Esophagus muscularis mucosa (tissue), 4 donors: Measurements from ENCODE around the gene SELL. TPM values are rescaled to one million over a fixed set of nuclear protein-coding genes. Genes with fewer than 3 reads are reported as not detected.

Source experiments
- DNase-seq: peaks from one replicate; pipeline ENCODE4 v3.0.0-alpha.2; 2017; ENCODE audit errors: extremely low spot score
- H3K27ac ChIP-seq, 4 donors: fragments of 200-600 bp; sonication (generic); replicated peaks in 1 of 4; 1 replicate in 3 of 4; 2 replicates in 1 of 4; pipeline ENCODE4 v1.5.1; 2016 to 2019; ENCODE audit warnings: mild to moderate bottlenecking in 1 of 4
- H3K27me3 ChIP-seq, 4 donors: fragments of 200-600 bp; sonication (generic); one replicate each; pipeline versions ENCODE4 v1.5.1 to v1.6.0; 2016 to 2019
- H3K36me3 ChIP-seq, 4 donors: fragments of 200-600 bp; sonication (generic); one replicate each; pipeline ENCODE4 v1.5.1; 2016 to 2019
- H3K4me1 ChIP-seq, 4 donors: fragments of 200-600 bp; sonication (generic); one replicate each; pipeline ENCODE4 v1.5.1; 2016 to 2019
- H3K4me3 ChIP-seq, 4 donors: fragments of 200-600 bp; sonication (generic); 1 replicate in 2 of 4; 2 replicates in 2 of 4; pipeline ENCODE4 v1.5.1; 2016 to 2019; ENCODE audit warnings: mild to moderate bottlenecking in 4 of 4, moderate library complexity in 1 of 4
- H3K9me3 ChIP-seq, 4 donors: fragments of 200-600 bp; sonication (generic); 1 replicate in 3 of 4; 2 replicates in 1 of 4; pipeline ENCODE4 v1.5.1; 2016 to 2019
- EP300 ChIP-seq: sonication (generic); formaldehyde crosslinking; IDR thresholded peaks from one replicate; pipeline ENCODE4 v1.6.1; 2017; ENCODE audit warnings: antibody characterized with exemption
- POLR2A ChIP-seq: fragments of 450-650 bp; IDR thresholded peaks from one replicate; pipeline ENCODE4 v1.6.1; 2017; ENCODE audit warnings: antibody characterized with exemption, moderate library complexity, mild to moderate bottlenecking, low read depth
- POLR2AphosphoS5 ChIP-seq, 2 donors: sonication (generic); formaldehyde crosslinking; IDR thresholded peaks; one replicate each; pipeline ENCODE4 v1.6.1; 2017; ENCODE audit warnings: antibody characterized with exemption in 2 of 2
- WGBS: methylation state at CpG from one replicate; pipeline ENCODE4 v1.1.5; 2018; 5-methylcytosine and 5-hydroxymethylcytosine counted together
- intact Hi-C: fragments of 100-400 bp; cut with DNase I; formaldehyde crosslinking; loops from one replicate; pipeline ENCODE4 v1.15.1; 2023
- total RNA-seq, 4 donors: library from RNA; depleted of rRNA; stranded (reverse); fragments of >200 nt; gene quantifications; one replicate each; pipeline versions ENCODE4 v1.1.0 to v1.2.1, GENCODE V29; 2016
- TF ChIP-seq, protein P1 (sequence below), 3 experiments: fragments of 200-600 bp in 2 of 3; fragments of 450-650 bp in 1 of 3; sonication (generic) in 2 of 3; IDR thresholded peaks; one replicate each; pipeline ENCODE4 v1.5.1; 2017 to 2019; ENCODE audit warnings: antibody characterized with exemption in 3 of 3, mild to moderate bottlenecking in 2 of 3, moderate library complexity in 1 of 3

SELL gene
- total RNA-seq, 4 donors from 2014 or later: 0.42 to 11.9 (median 0.86) TPM

DNA sequence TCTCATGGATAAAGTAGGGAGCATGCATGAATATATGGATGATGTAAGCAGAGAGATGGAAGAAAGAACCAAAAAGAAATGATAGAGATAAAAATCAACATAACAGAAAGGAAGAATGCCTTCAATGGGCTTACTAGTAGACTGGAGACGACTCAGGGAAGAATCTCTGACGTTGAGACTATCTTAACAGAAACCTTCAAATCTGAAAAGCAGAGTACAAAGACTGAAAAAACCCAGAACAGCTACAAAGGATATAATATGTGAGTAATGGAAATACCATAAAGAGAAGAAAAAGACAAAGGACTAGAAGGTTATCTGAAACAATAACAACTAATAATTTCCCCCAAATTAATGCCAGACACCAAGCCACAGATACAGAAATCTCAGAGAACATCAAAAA lies 63.2 kb downstream of the SELL start:
- Histone ChIP-seq H3K27ac (no peak overlapping the region), H3K27me3 (no peaks in the 10 kb centered on the region), H3K9me3 (no peaks in the 10 kb centered on the region), H3K4me3 (no peak overlapping the region), H3K4me1 (no peaks in the 10 kb centered on the region), H3K36me3 (no peaks in the 10 kb centered on the region)
- TF ChIP-seq POLR2AphosphoS5 (IDR thresholded peaks at IDR 0.05): no peak
- no peak for TF ChIP-seq POLR2A
- no peak for TF ChIP-seq EP300
- TF ChIP-seq, protein P1, sequence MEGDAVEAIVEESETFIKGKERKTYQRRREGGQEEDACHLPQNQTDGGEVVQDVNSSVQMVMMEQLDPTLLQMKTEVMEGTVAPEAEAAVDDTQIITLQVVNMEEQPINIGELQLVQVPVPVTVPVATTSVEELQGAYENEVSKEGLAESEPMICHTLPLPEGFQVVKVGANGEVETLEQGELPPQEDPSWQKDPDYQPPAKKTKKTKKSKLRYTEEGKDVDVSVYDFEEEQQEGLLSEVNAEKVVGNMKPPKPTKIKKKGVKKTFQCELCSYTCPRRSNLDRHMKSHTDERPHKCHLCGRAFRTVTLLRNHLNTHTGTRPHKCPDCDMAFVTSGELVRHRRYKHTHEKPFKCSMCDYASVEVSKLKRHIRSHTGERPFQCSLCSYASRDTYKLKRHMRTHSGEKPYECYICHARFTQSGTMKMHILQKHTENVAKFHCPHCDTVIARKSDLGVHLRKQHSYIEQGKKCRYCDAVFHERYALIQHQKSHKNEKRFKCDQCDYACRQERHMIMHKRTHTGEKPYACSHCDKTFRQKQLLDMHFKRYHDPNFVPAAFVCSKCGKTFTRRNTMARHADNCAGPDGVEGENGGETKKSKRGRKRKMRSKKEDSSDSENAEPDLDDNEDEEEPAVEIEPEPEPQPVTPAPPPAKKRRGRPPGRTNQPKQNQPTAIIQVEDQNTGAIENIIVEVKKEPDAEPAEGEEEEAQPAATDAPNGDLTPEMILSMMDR (IDR thresholded peaks at IDR 0.05): no peak
- 72% methylated on average over 2 of the region's 2 CpGs for WGBS
- DNase-seq: no peak
- intact Hi-C loops: no loop called here

DNA sequence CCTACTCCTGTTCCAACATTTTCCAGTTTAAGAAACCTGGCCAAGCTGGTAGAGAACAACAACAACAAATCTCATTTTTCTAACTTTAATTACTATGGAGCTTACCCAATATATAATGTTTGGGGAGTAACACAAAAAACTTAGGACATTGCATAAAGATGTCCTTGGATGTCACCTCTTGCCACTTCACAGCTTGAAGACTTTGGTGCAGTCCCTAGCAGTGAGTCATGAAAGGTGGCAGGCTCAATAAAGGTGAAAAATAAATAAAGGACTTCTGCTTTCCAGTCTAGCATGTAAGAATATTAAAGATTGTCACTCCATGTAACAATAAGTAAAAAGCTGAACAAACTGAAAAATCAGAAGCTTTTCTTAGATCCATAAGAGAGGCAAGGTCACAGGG lies 63.9 kb downstream of the SELL start:
- TF ChIP-seq EP300 (no peak), POLR2AphosphoS5 (IDR thresholded peaks at IDR 0.05) (no peak), POLR2A (no peak)
- TF ChIP-seq, protein P1 (IDR thresholded peaks at IDR 0.05): no peak
- H3K4me1 ChIP-seq: no peaks in the 10 kb centered on the region
- H3K27me3 ChIP-seq: no peaks in the 10 kb centered on the region
- H3K36me3 ChIP-seq: no peaks in the 10 kb centered on the region
- H3K4me3 ChIP-seq: no peak overlapping the region
- intact Hi-C loops: no loop called here
- no peak overlapping the region for H3K27ac ChIP-seq
- DNase-seq: no peak
- H3K9me3 ChIP-seq: no peaks in the 10 kb centered on the region

DNA sequence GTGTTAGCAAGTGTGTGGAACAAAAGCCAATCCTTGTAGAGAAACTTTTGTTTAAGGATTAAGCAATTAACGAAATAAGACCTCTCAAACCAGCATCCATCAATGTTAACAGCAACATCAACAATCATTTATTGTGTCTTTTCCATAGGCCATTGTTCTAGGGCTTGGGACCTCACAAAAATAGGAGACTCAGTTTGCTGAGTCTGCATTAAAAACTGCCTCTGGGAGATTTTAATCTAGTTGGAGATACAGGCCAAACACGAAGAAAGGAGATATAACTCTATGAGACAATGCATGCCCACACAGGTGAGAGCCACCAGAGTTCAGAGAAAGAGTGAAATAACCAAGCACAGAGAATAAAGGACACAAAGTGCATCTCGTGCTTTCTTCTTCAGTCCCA lies 67.1 kb downstream of the SELL start:
- Histone ChIP-seq H3K27me3 (no peaks in the 10 kb centered on the region), H3K4me1 (no peaks in the 10 kb centered on the region), H3K27ac (no peak overlapping the region), H3K9me3 (no peaks in the 10 kb centered on the region), H3K4me3 (no peak overlapping the region), H3K36me3 (no peaks in the 10 kb centered on the region)
- no peak for DNase-seq
- TF ChIP-seq, protein P1 (IDR thresholded peaks at IDR 0.05): no peak
- no peak for TF ChIP-seq EP300
- TF ChIP-seq POLR2AphosphoS5 (IDR thresholded peaks at IDR 0.05): no peak
- TF ChIP-seq POLR2A: no peak
- 67% methylated on average over 3 of the region's 3 CpGs for WGBS
- intact Hi-C loops: no loop called here

Other genes starting within 250 kb of the SELL start
- 10 to 100 TPM; 19.0 to 38.8 (median 20.6) TPM for gene SLC19A2, start 225.7 kb downstream of the SELL start, total RNA-seq
- gene F5, start 125.1 kb downstream of the SELL start, total RNA-seq: 1 to 10 TPM in 1 of 4 donors, under 1 TPM in 2, not detected in 1; 0.13 to 1.2 (median 0.34) TPM
- gene SELP, start 81.5 kb downstream of the SELL start, total RNA-seq: 10 to 100 TPM in 1 of 4 donors, 1 to 10 TPM in 3; 2.9 to 28.0 (median 7.5) TPM
- gene SELE, start 22.5 kb upstream of the SELL start, total RNA-seq: 10 to 100 TPM in 1 of 4 donors, 1 to 10 TPM in 2, under 1 TPM in 1; 0.06 to 15.7 (median 1.5) TPM
- gene METTL18, start 83.3 kb upstream of the SELL start, total RNA-seq: 1 to 10 TPM; 5.6 to 6.8 (median 6.2) TPM
- 10 to 100 TPM; 10.2 to 11.8 (median 10.3) TPM for gene SCYL3, start 182.3 kb upstream of the SELL start, total RNA-seq